Keratinocyte (primary cell): ENCODE measurements around the gene TLCD3B.

Source experiments
- CTCF ChIP-seq, 3 experiments: IDR thresholded peaks in 1 of 3; conservative IDR thresholded peaks in 1 of 3; optimal IDR thresholded peaks in 1 of 3; 2 replicates in 2 of 3; 3 replicates in 1 of 3; pipeline versions ENCODE3 to v1.5.1; 2011; ENCODE audit warnings: low read length in 3 of 3, mild to moderate bottlenecking in 3 of 3, moderate library complexity in 2 of 3, control low read depth in 1 of 3, inconsistent platforms in 1 of 3; ENCODE audit not compliant: insufficient read depth in 2 of 3; ENCODE audit errors: extremely low read depth in 1 of 3
- EZH2 ChIP-seq: IDR thresholded peaks from one replicate; pipeline ENCODE4 v1.6.1; 2012; ENCODE audit warnings: inconsistent platforms, mild to moderate bottlenecking, low read length, moderate library complexity

GRCh38 chr16:30030841-30031413 lies at the start of gene TLCD3B:
- TF ChIP-seq CTCF (optimal IDR thresholded peaks at IDR 0.05 in 1 of 3, IDR thresholded peaks at IDR 0.05 in 1 of 3, conservative IDR thresholded peaks at IDR 0.05 in 1 of 3; ENCODE audit: extremely low read depth in 1 of 3, insufficient read depth in 2 of 3, low read length in 3 of 3) (no peak), EZH2 (no peak)
